ENCODE results near the gene S100A9. TPM values are rescaled to one million over a fixed set of nuclear protein-coding genes. Genes with fewer than 3 reads are reported as not detected.

S100A9 gene
- total RNA-seq, 1 experiment from 2014 or later = 0.59 TPM

DNA sequence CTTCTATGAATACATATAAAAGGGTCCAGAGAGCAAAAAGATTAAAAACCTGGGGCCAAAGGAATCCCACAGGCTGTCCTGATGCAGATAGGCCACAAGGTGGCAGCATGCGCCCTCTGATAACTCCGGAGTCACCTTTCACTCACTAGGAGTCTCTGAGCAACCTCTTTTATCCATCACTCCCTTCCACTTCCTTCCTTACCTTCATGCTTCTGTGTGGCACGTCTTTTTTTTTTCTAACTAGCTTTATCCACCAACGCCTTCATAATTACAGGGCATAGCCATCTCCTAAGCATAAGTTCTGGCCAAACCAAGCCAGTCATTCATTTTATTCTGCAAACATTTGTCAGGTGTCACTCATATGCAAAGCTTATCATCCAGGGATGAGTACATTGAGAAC is 5.1 kb upstream of the S100A9 start:
- H3K4me3 ChIP-seq (replicated peaks in 1 of 2; ENCODE audit: low read depth in 1 of 2, low read length in 2 of 2) = no peak overlapping the region
- no peaks in the 10 kb centered on the region for H3K79me2 ChIP-seq (ENCODE audit: insufficient read depth, low read length)
- H3K9me3 ChIP-seq (ENCODE audit: control insufficient read depth in 1 of 2, insufficient read depth in 1 of 2, low read depth in 1 of 2, low read length in 2 of 2) = no peaks in the 10 kb centered on the region
- ChIA-PET RAD21 (ENCODE audit: low non-redundant PET in 1 of 2, low total read pairs in 2 of 2, uncharacterized antibody in 2 of 2, unreplicated experiment in 2 of 2) (interaction anchor here (0.6 to 3.9 kb wide), 3 partner anchors 142 to 985 kb away, joined by 3 to 21 read pairs (median 7); no protein-coding TSS in a partner anchor), POLR2A (interaction anchor here (1.0 kb wide), 1 partner anchor 216 kb away, joined by 3 read pairs; no protein-coding TSS in a partner anchor), CTCF (interaction anchor here (0.6 to 6.7 kb wide), 20 partner anchors 9 to 982 kb away, joined by 3 to 133 read pairs (median 4); partner anchors contain the start of genes CHTOP and PGLYRP3)
- H3K36me3 ChIP-seq (ENCODE audit: control insufficient read depth in 1 of 2, insufficient read depth in 2 of 2, low read length in 2 of 2) = no peaks in the 10 kb centered on the region
- no TSS peak for BruUV-seq (replicated peaks)
- intact Hi-C loops (cut with micrococcal nuclease) = loop anchor here (1.0 to 5.0 kb wide), 6 partner anchors 52 to 920 kb away; partner anchors contain the start of genes HAX1, S100A1 and S100A13
- H3K4me2 ChIP-seq (ENCODE audit: low read length) = no peak overlapping the region
- peaks cover 22% of the 10 kb centered on the region for H3K27me3 ChIP-seq (ENCODE audit: insufficient read depth, low read length)
- TF ChIP-seq CEBPB (IDR thresholded peaks at IDR 0.05; ENCODE audit: low read depth) (no peak), YY1 (IDR thresholded peaks at IDR 0.05; ENCODE audit: extremely low read depth, insufficient replicate concordance, low read depth, low read length) (no peak), ZNF274 (IDR thresholded peaks at IDR 0.05; ENCODE audit: low read depth, low read length) (no peak), FOSL1 (IDR thresholded peaks at IDR 0.05; ENCODE audit: low read depth) (no peak), RAD21 (IDR thresholded peaks at IDR 0.05; ENCODE audit: low read depth) (peak; percentile 88), MAX (IDR thresholded peaks at IDR 0.05) (no peak)
- TF ChIP-seq, protein P1, sequence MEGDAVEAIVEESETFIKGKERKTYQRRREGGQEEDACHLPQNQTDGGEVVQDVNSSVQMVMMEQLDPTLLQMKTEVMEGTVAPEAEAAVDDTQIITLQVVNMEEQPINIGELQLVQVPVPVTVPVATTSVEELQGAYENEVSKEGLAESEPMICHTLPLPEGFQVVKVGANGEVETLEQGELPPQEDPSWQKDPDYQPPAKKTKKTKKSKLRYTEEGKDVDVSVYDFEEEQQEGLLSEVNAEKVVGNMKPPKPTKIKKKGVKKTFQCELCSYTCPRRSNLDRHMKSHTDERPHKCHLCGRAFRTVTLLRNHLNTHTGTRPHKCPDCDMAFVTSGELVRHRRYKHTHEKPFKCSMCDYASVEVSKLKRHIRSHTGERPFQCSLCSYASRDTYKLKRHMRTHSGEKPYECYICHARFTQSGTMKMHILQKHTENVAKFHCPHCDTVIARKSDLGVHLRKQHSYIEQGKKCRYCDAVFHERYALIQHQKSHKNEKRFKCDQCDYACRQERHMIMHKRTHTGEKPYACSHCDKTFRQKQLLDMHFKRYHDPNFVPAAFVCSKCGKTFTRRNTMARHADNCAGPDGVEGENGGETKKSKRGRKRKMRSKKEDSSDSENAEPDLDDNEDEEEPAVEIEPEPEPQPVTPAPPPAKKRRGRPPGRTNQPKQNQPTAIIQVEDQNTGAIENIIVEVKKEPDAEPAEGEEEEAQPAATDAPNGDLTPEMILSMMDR (IDR thresholded peaks at IDR 0.05 in 2 of 3, conservative IDR thresholded peaks at IDR 0.05 in 1 of 3; ENCODE audit: borderline replicate concordance in 1 of 3, insufficient read depth in 1 of 3, low read depth in 2 of 3, low read length in 2 of 3) = peak; percentile 82 to 85 (median 84)
- no peak overlapping the region for H3K9ac ChIP-seq (ENCODE audit: low read length)
- H3K27ac ChIP-seq (ENCODE audit: low read depth, low read length) = no peak overlapping the region
- H3K9me2 ChIP-seq (ENCODE audit: insufficient read depth) = no peaks in the 10 kb centered on the region
- H3K4me1 ChIP-seq (ENCODE audit: control insufficient read depth in 1 of 2, insufficient read depth in 2 of 2, low read length in 2 of 2) = no peaks in the 10 kb centered on the region; a peak in 1 of 4 replicates
- DNase-seq (ENCODE audit: low read depth, low spot score) (peak; percentile 55), ATAC-seq (peak; percentile 68)
- no peak overlapping the region for H2AFZ ChIP-seq (ENCODE audit: low read depth, low read length, poor library complexity, severe bottlenecking)
- H4K20me1 ChIP-seq (ENCODE audit: insufficient read depth) = no peaks in the 10 kb centered on the region
